Adrenal gland (tissue), 5 donors: Measurements from ENCODE around the gene C2CD2L.

Experiments
- CTCF ChIP-seq, 6 experiments: fragments of 450-650 bp in 4 of 6; fragments of 200-600 bp in 2 of 6; sonication (generic) in 1 of 6; IDR thresholded peaks; 1 replicate in 5 of 6; 2 replicates in 1 of 6; pipeline versions ENCODE4 v1.5.1 to v1.8.0; 2016 to 2021; ENCODE audit warnings: antibody characterized with exemption in 6 of 6, mild to moderate bottlenecking in 2 of 6, moderate library complexity in 1 of 6
- POLR2A ChIP-seq, 2 donors: fragments of 450-650 bp; IDR thresholded peaks; one replicate each; pipeline ENCODE4 v1.6.1; 2017; ENCODE audit warnings: antibody characterized with exemption in 2 of 2, mild to moderate bottlenecking in 2 of 2, moderate library complexity in 1 of 2
- donor health status: DM: no; HTN: no; CAD: no.

DNA sequence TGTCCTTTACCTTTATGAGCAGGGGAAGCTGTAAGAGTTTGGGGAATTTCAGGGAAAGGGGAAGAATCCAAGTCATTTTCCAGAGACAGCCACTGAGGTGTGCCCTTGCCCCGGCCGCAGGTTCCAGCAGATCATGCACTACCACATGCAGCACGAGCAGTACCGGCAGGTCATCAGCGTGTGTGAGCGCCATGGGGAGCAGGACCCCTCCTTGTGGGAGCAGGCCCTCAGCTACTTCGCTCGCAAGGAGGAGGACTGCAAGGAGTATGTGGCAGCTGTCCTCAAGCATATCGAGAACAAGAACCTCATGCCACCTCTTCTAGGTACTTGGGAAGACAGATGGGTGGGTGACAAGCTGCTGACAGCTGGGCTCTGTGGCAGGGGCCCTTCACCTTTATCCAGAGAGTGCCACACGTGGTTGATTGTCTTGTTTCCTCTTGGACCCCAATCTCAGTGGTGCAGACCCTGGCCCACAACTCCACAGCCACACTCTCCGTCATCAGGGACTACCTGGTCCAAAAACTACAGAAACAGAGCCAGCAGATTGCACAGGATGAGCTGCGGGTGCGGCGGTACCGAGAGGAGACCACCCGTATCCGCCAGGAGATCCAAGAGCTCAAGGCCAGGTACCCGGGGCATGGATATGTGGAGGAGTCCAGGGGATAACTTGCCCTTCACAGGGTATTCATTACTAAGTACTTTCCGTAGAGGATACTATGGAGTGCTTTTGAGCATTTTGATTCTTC lies 28.3 kb upstream of the C2CD2L start:
- TF ChIP-seq CTCF (IDR thresholded peaks at IDR 0.05) (no peak), POLR2A (IDR thresholded peaks at IDR 0.05) (no peak)
